Astrocyte (in vitro differentiated cells and primary cell): Measurements from ENCODE around the gene ACKR3.

Experiments used
- CTCF ChIP-seq: IDR thresholded peaks from 2 replicates; pipeline ENCODE4 v1.5.1; 2011; ENCODE audit warnings: low read depth, mild to moderate bottlenecking, inconsistent platforms, low read length, moderate library complexity; ENCODE audit not compliant: insufficient read depth
- EZH2 ChIP-seq: IDR thresholded peaks from 2 replicates; pipeline ENCODE4 v1.6.1; 2012; ENCODE audit warnings: mild to moderate bottlenecking, low read length, inconsistent platforms; ENCODE audit not compliant: insufficient read depth

DNA sequence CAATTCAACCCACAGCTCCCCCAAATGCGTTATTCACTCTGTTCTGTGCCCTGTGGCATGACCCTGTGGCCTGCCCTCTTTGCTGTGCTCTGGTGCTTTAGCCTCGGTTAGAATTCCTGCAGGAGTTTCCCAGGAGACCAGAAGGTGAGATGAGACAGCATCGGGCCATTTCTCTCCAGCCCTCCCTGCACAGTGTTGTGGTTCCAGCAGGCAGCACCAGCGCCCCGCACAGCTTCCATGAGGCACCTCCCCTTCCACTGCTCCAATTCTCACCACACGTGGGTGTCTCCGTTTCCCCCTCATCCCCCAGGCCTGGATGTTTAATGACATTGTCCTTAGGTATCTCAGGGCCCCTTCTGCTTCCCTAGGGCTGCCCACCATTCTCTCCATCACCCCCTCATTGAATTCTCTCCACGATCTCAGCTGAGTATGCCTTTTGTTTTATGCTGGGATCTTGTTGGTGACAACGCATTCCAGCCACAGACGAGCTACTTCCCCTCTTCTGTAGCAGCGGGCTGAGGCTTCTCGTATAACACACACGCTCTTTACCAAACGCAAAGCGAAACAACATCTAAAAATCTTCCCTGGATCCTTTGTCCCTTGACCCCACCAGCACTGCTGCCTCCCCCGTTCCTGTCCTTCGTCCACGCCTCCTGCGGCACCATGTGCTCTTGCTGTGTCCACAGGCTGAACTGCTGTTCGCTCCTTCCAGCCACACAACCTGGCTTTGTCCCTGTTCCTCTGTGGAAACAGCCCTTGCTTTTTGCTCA lies 35.1 kb downstream of the ACKR3 start:
- no peak for TF ChIP-seq CTCF
- TF ChIP-seq EZH2, result no peak
